Esophagus squamous epithelium (tissue), 5 donors: ENCODE results near the gene SNN. TPM values are rescaled to one million over a fixed set of nuclear protein-coding genes. Genes with fewer than 3 reads are reported as not detected.

ENCODE experiments used
- DNase-seq: peaks from one replicate; lab custom pipeline; 2025; lab: John Stamatoyannopoulos, UW
- H3K27ac ChIP-seq, 4 donors: fragments of 200-600 bp; sonication (generic); one replicate each; pipeline ENCODE4 v1.5.1; 2016 to 2019; ENCODE audit warnings: mild to moderate bottlenecking in 1 of 4
- H3K27me3 ChIP-seq, 4 donors: fragments of 200-600 bp; sonication (generic); 1 replicate in 3 of 4; 2 replicates in 1 of 4; pipeline versions ENCODE4 v1.5.1 to v1.6.0; 2017 to 2021; ENCODE audit warnings: antibody characterized with exemption in 1 of 4
- H3K36me3 ChIP-seq, 3 donors: fragments of 200-600 bp; sonication (generic); one replicate each; pipeline ENCODE4 v1.5.1; 2016 to 2019
- H3K4me1 ChIP-seq, 3 donors: fragments of 200-600 bp; sonication (generic); one replicate each; pipeline ENCODE4 v1.5.1; 2017 to 2019
- H3K4me3 ChIP-seq, 4 donors: fragments of 200-600 bp; sonication (generic); 1 replicate in 3 of 4; 2 replicates in 1 of 4; pipeline ENCODE4 v1.5.1; 2016 to 2019; ENCODE audit warnings: mild to moderate bottlenecking in 2 of 4, moderate library complexity in 1 of 4
- H3K9me3 ChIP-seq, 3 donors: fragments of 200-600 bp; sonication (generic); one replicate each; pipeline ENCODE4 v1.5.1; 2016 to 2019
- CTCF ChIP-seq, 6 experiments: fragments of 450-650 bp in 4 of 6; fragments of 200-600 bp in 2 of 6; sonication (generic) in 2 of 6; IDR thresholded peaks; one replicate each; pipeline ENCODE4 v1.5.1; 2016 to 2019; ENCODE audit warnings: antibody characterized with exemption in 6 of 6, mild to moderate bottlenecking in 4 of 6, moderate library complexity in 4 of 6
- POLR2A ChIP-seq, 4 donors: fragments of 450-650 bp; IDR thresholded peaks; one replicate each; pipeline ENCODE4 v1.6.1; 2017; ENCODE audit warnings: antibody characterized with exemption in 4 of 4, mild to moderate bottlenecking in 4 of 4, moderate library complexity in 3 of 4
- WGBS, 2 donors: methylation state at CpG; one replicate each; pipeline ENCODE4 v1.1.5; 2018; 5-methylcytosine and 5-hydroxymethylcytosine counted together
- intact Hi-C: fragments of 100-400 bp; cut with DNase I; formaldehyde crosslinking; loops from one replicate; pipeline ENCODE4 v1.15.0; 2022
- total RNA-seq, 4 donors: library from RNA; depleted of rRNA; stranded (reverse); fragments of >200 nt; gene quantifications; one replicate each; pipeline ENCODE4 v1.1.0, GENCODE V29; 2016
- donor health status: DM: yes; HTN: yes; CAD: no.

The SNN gene
- total RNA-seq, 4 donors from 2014 or later, result 13.7 to 22.9 (median 17.0) TPM

- WGBS, 2 donors, result 70 to 78% methylated on average over 12 of the region's 12 CpGs
- TF ChIP-seq POLR2A (IDR thresholded peaks at IDR 0.05) (no peak), CTCF (IDR thresholded peaks at IDR 0.05) (no peak)
- Histone ChIP-seq H3K27me3 (no peaks in the 10 kb centered on the region), H3K27ac (peak overlapping the region in 1 of 4 donors; percentile 27), H3K36me3 (peaks cover 8 to 100% (median 17%) of the 10 kb centered on the region in 3 donors), H3K9me3 (no peaks in the 10 kb centered on the region), H3K4me1 (peaks cover 25 to 67% (median 43%) of the 10 kb centered on the region in 3 donors), H3K4me3 (no peak overlapping the region)
- DNase-seq, result no peak
- intact Hi-C loops, result no loop called here
Observed at GRCh38 chr16:11681976-11682654, 13.9 kb downstream of the SNN start.

GRCh38 chr16:11682655-11683096, 14.4 kb downstream of the SNN start:
- H3K27ac ChIP-seq, result peak overlapping the region in 2 of 4 donors; percentile 1 to 27
- no peak overlapping the region for H3K4me3 ChIP-seq
- H3K4me1 ChIP-seq, result peaks cover 20 to 66% (median 37%) of the 10 kb centered on the region in 3 donors
- no peak for DNase-seq
- no peaks in the 10 kb centered on the region for H3K27me3 ChIP-seq
- no peak for TF ChIP-seq CTCF (IDR thresholded peaks at IDR 0.05)
- no peak for TF ChIP-seq POLR2A (IDR thresholded peaks at IDR 0.05)
- peaks cover 11 to 100% (median 22%) of the 10 kb centered on the region in 3 donors for H3K36me3 ChIP-seq
- H3K9me3 ChIP-seq, result no peaks in the 10 kb centered on the region
- 15 to 24% methylated on average over 5 of the region's 5 CpGs for WGBS, 2 donors
- intact Hi-C loops, result no loop called here

- H3K27ac ChIP-seq, result peak overlapping the region in 2 of 4 donors; percentile 1 to 27
- no peak overlapping the region for H3K4me3 ChIP-seq
- 77 to 85% methylated on average over 11 of the region's 11 CpGs for WGBS, 2 donors
- TF ChIP-seq CTCF (IDR thresholded peaks at IDR 0.05) (no peak), POLR2A (IDR thresholded peaks at IDR 0.05) (no peak)
- no peak for DNase-seq
- no peaks in the 10 kb centered on the region for H3K27me3 ChIP-seq
- H3K4me1 ChIP-seq, result peaks cover 16 to 63% (median 33%) of the 10 kb centered on the region in 3 donors
- intact Hi-C loops, result no loop called here
- peaks cover 11 to 100% (median 22%) of the 10 kb centered on the region in 3 donors for H3K36me3 ChIP-seq
- no peaks in the 10 kb centered on the region for H3K9me3 ChIP-seq
Observed at GRCh38 chr16:11683145-11683544, 14.9 kb downstream of the SNN start.

- H3K36me3 ChIP-seq, result peaks cover 7 to 93% (median 17%) of the 10 kb centered on the region in 3 donors
- WGBS, 2 donors, result 92 to 96% methylated on average over 10 to 11 of the region's 12 CpGs
- no peak for DNase-seq
- no peak overlapping the region for H3K4me3 ChIP-seq
- intact Hi-C loops, result no loop called here
- TF ChIP-seq CTCF (IDR thresholded peaks at IDR 0.05) (no peak), POLR2A (IDR thresholded peaks at IDR 0.05) (no peak)
- no peaks in the 10 kb centered on the region for H3K27me3 ChIP-seq
- no peaks in the 10 kb centered on the region for H3K9me3 ChIP-seq
- H3K27ac ChIP-seq, result no peak overlapping the region
- H3K4me1 ChIP-seq, result peaks cover 8 to 57% (median 26%) of the 10 kb centered on the region in 3 donors
Observed at GRCh38 chr16:11684231-11685025, 16.2 kb downstream of the SNN start.
